AG09309 (cell line): ENCODE data around the gene CACNA1C.

ENCODE experiments used
- DNase-seq: peaks from one replicate; pipeline ENCODE4 v3.0.0-alpha.2; 2010; ENCODE audit warnings: low read depth
- H3K4me3 ChIP-seq: 2 replicates; pipeline ENCODE4 v1.5.1; 2011; ENCODE audit warnings: mild to moderate bottlenecking, low read depth, low read length, moderate library complexity; ENCODE audit not compliant: control insufficient read depth
- TF ChIP-seq, protein P1 (sequence below): IDR thresholded peaks from 2 replicates; pipeline ENCODE4 v1.5.1; 2011; ENCODE audit warnings: mild to moderate bottlenecking, low read depth, low read length, inconsistent platforms; ENCODE audit not compliant: insufficient read depth, control insufficient read depth; ENCODE audit errors: missing control alignments

The CACNA1C gene

DNA sequence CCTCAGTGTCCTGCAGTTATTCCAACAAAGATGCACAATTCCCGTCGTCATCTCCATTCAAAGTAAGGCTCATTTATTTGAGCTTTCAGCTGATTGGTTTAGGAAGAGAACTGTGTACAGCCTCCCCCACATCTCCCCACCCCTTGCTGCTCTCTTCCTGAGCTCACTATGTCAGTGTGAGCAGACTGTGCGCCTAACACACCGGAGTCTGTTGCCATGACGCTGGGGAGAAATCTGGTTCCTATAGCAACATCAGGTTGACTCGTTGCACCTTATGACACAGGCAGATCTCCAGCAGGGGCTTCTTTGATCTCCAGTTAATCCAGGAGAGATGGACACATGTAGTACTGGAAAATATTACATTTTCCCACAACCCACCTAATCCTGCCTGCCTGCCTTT lies 319.4 kb downstream of the CACNA1C start:
- DNase-seq: no peak
- TF ChIP-seq, protein P1, sequence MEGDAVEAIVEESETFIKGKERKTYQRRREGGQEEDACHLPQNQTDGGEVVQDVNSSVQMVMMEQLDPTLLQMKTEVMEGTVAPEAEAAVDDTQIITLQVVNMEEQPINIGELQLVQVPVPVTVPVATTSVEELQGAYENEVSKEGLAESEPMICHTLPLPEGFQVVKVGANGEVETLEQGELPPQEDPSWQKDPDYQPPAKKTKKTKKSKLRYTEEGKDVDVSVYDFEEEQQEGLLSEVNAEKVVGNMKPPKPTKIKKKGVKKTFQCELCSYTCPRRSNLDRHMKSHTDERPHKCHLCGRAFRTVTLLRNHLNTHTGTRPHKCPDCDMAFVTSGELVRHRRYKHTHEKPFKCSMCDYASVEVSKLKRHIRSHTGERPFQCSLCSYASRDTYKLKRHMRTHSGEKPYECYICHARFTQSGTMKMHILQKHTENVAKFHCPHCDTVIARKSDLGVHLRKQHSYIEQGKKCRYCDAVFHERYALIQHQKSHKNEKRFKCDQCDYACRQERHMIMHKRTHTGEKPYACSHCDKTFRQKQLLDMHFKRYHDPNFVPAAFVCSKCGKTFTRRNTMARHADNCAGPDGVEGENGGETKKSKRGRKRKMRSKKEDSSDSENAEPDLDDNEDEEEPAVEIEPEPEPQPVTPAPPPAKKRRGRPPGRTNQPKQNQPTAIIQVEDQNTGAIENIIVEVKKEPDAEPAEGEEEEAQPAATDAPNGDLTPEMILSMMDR: no peak

DNA sequence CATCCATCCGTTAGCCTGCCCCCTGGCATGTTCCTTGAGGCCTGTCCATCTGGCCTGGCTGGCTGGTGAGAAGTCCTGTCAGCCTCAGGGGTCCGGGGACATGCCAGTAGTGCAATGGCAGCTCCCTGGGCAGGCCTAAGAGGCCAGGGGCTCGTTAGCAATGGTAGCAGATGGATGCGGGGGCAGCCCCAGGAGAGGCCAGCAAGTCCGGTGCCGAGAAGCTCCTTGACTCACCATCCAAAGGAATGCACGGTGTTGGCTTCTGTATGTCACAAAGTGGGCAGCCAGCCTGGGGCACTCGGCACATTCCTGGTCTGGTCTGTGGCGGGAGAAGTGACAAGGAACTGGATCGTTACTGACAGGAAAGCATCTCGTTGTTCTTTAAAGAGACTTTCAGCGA lies 319.9 kb downstream of the CACNA1C start:
- TF ChIP-seq, protein P1: no peak
- DNase-seq: no peak
- no peak overlapping the region for H3K4me3 ChIP-seq

More for the DNA sequence above, 319.4 kb downstream of the CACNA1C start:
- no peak overlapping the region for H3K4me3 ChIP-seq

DNA sequence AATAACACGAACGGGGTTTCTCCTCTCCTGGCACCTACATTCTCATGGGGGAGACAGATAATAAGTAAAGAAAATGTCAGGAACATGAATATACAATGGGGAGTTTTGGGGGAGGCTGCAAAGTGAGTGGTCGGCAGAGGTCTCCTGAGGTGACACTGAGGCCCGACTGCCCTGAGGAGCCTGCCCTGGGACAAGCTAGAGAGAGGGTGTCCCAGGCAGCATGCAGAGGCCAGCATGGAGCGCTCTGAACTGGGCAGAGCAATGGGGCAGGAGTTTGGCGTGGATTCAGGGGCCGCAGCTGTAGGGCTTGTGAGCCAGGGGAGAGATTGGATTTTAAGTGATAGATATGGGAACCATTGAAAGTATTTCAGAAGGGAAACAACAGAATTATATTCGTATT lies 320.5 kb downstream of the CACNA1C start:
- no peak for DNase-seq
- TF ChIP-seq, protein P1: no peak
- H3K4me3 ChIP-seq: no peak overlapping the region

DNA sequence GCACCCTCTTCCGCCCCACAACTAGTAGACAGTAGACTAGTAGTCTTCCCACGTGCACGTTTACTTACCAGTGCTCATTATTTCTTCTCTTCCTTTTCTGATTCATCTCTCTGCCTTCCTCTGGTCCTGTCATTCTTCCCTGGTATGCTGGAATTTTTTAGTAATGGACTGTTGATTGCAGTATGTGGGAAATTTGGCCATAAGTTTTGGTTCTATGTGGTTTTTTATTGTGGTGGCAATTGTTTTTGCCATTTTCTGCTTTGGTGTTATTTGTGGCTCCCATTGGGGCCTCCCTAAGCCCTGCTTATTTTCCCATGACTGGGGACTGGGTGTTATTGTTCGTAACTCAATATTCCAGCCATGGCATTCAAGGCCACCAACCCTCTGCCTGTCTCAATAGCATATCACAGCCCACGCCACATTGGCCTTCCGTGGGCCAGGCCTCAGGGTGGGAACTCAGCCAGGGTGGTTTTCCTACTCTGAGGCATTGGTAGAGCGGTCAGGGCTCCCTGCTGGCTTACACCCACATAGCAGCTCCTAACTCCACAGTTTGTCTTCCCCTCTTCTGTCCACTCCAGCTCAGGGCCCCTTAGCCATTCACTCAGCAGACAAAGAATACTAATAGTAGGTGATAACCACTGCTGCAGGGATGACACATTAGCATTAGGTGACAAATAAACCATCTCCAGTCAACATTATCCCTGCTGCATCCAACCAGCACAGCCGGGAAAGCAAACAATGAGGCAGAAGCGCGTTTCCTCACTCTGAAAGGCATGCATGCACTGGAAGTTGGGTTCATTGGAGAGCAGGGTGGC lies 321.5 kb downstream of the CACNA1C start:
- TF ChIP-seq, protein P1: no peak
- H3K4me3 ChIP-seq: no peak overlapping the region
- no peak for DNase-seq

GRCh38 chr12:2375871-2376270 lies 323.1 kb downstream of the CACNA1C start:
- H3K4me3 ChIP-seq: no peak overlapping the region
- TF ChIP-seq, protein P1: no peak
- no peak for DNase-seq

- no peak for DNase-seq
- H3K4me3 ChIP-seq: no peak overlapping the region
- TF ChIP-seq, protein P1: no peak
Measured at GRCh38 chr12:2376908-2377657, 324.3 kb downstream of the CACNA1C start.
